GM18868 (cell line): ENCODE measurements around the gene RBM8A.
A peak's percentile ranks its signal among the peaks of the same experiment; 100 is the strongest.

Source experiments
- ATAC-seq: cut with Tn5 transposase; IDR thresholded peaks from one replicate; pipeline ENCODE4 v1.9.1; 2021; ENCODE audit warnings: mild to moderate bottlenecking, moderate library complexity; ENCODE audit not compliant: unreplicated experiment

The RBM8A gene

DNA sequence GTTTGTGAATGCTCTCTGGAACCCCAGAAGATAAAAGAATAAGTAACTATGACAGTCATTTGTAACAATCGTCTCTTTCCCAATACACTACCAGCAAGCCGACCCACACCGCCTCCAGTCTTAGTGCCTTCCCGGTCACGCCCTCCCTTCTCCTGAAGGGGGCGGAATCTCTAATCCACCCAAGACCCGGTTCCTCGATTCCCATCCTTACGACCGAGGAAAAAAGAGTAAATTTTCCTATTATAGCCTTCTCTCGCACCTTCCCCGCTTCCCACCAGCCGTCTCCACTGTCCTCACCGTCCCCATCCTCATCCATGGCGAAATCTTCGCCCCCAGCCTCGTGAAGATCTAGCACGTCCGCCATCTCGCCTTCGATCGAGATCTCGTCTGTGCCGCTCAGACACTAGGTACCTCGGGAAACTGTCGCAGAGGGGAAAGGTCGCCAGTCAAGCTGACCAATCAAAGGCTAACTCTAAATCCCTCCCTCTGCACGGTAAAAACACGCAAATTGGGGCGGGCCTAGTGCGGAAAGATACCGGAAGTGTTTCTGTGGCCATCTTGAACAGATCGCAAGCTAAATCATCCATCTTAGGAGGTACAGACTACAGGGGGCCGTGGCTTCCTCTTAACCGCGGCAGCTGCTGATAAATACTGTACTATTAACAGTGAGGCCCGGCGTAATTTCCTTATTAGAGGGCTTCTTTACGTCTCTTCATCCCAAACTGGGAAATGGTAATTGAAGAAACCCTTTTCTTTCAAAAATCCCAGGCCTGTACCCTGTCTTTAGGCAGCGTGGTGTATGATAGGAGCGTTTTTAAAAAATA is at the start of gene RBM8A:
Gene RBM8A, minus strand, starts transcription at position 422 of the 824 bp plus-strand sequence. Its CDS starts 58 bp downstream, at position 364.
- peak; percentile 97 for ATAC-seq

DNA sequence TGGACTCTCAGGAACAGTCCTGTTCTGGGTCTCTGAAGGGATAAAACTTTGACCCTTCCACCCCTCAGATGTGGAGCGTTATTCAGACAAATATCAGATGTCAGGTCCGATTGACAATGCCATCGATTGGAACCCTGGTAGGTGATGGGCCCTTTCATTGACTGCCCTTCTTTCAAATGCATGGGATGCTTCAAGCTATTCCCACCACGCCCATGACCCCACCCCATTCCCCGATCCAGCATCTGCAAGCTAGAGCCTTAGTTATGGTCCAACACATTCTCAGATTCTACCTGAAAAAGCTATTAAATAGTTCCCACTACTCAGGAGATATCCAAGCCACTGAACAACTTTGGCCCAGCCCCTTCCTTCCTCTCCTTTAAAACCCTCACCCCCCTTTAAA is 49.7 kb upstream of the RBM8A start:
- no peak for ATAC-seq

DNA sequence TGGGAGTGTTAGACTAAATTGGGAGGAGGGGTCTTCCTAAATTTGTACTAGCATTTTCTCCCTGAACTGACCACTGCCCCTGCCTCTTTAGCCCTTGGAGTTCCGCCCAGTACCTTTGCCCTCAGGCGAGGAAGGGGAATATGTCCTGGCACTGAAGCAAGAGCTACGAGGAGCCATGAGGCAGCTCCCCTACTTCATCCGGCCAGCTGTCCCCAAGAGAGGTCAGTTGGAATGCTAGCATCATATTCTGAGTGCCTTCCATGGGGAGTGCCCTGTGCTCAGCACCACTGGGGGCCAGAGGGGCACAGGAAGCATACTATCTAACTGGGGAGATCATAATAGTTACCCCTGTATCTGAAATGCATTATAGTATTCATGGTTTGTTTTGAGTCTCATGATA is 47.9 kb upstream of the RBM8A start:
- ATAC-seq: no peak

DNA sequence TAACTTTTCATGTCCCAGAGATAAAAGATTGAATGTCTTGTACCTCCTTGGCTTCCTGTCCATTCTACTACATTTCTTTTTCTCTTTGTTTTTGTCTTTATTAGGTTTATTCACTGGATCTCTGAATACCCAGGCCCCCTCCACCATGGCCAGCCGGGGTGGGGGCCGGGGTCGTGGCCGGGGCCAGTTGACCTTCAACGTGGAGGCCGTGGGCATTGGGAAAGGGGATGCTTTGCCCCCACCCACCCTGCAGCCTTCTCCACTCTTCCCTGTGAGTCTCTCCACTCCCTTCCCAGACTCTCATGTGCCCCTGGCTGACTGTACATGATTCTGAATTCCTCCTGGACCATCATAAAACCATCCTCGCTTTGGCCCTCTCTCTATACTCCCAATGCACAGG is 47.4 kb upstream of the RBM8A start:
- ATAC-seq: no peak

DNA sequence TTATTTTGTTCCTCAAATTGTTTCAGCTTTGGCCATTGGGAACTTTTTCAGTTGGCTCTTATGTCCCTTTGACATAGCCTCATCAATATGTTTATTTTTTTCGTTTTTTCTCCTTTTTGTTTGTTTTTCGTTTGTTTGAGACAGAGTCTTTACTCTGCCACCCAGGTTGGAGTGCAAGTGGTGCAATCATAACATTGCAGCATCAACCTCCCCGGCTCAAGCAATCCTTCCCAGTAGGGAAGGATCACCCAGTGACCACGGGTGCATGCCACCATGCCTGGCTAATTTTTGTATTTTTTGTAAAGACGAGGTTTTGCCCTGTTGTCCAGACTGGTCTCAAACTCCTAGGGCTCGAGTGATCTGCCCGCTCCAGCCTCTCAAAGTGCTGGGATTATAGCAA is 45.3 kb upstream of the RBM8A start:
- ATAC-seq: no peak

DNA sequence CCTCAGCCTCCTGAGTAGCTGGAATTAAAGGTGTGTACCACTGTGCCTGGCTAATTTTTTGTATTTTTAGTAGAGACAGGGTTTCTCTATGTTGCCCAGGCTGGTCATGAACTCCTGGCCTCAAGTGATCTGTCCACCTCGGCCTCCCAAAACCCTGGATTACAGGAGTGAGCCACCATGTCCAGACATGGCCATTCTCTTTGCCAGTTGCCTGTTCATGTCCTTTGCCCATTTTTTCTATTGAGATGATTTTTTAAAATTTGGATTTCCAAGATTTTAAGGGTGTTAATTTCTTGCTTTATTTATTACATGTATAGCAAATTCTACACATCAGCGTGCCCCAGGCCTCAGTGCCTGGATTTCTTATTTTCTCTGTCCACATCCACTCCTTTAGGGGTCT is 40.0 kb upstream of the RBM8A start:
- ATAC-seq: no peak

DNA sequence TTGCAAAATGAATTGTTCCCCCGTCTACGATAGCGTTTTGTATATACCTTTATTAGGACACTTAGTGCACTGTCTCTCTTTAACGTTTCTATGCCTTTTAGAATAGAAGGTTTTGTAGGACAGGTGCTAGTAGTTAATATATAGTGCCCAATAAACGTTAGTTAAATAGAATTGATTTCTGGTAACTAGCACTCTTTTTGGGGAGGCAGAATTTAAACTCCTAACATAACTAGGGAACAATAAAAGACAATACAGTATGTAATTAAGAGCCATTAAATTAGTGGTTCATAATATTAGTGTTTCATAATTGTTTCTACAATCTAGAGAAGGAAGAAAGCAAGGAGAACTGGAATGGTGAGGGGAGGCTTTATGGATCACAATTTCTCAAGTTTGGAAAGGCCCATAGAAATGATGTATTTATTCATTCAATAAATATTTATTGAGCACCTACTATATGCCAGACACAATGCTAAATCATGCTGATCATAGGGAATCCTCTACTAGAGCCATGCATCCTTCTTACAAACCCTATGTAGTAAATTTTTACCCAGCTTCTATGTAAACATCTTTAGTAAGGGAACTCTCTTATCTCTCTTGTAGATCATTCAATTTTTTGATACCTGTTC is 37.9 kb upstream of the RBM8A start:
- no peak for ATAC-seq

DNA sequence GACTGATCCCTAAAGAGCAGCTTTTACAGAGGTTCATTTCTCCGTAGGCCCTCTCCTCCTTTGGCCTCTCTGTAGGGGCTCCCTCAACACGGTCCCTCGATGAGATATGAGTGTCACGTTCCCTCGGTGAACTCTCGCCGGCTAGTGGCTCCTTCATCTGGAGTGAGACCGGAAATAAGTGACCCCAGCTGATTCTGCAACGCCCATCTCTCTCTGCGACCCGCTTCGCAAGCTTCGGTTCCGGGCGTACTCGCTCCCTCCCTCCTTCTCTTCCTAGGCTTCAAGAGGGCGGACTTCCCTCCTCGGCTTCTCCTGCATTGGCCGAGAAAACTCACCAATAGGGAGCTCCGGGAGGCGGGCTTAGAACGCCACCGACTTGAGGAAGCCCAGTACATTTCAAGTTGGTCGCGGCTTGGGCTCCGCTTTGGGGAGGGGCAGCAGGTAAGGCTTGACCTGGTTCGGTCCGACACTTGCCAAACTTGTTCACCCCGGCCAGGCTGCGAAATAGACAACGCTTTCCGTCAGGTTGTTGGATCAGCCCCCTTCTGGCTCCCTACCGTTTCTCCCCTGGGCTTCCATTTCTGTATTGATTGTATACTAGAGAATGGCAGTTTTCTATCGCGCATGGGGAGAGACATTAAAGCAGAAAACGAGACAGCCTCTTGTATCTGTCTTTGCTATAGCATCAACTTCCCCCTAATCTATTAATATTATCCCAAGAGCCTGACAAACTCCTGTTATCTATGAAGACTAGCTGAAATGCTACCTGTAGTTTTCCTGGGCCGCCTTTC is 37.2 kb upstream of the RBM8A start, which contains the start of the genes ANKRD34A and POLR3GL:
Gene ANKRD34A, minus strand, starts transcription at position 248 of the 791 bp plus-strand sequence. CDS start 2,816 bp downstream, outside the sequence.
Gene POLR3GL, plus strand, starts transcription at position 363 of the 791 bp plus-strand sequence. CDS start 10,176 bp downstream, outside the sequence.
- peak; percentile 90 for ATAC-seq

DNA sequence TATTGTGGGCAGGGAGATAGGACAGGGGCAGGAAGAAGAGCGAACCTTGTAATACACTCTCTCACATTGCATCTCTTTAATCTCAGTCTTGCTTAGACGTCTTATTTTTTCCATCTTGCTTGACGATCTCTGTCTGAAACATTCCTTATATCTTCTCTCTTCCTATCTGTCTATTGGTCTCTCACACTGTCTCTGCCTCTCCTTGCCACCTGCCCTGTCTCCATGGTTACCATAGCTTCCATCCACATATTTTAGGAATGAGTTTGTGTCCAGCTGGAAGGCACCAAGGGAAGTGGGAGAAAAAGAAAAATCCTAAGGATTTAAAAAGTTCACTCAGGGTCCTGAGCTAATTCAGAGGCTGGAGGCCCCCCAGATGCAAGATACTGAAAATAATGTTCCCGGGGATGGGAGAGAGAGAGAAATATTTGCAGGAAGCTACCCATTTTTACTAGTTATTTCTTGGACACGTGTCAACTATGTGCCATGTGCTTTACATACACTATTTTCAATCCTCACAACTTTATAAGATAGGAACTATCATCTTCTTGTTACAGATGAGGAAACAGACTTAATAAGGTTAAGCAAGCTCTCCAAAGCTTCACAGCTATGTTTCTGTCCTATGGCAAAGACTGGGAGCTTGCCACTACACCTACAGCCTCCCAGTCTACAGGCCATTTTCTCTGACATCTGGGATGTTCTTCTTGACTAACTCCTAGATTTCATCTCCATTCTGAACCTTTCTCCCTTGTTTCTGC is 36.2 kb upstream of the RBM8A start:
- ATAC-seq: no peak

DNA sequence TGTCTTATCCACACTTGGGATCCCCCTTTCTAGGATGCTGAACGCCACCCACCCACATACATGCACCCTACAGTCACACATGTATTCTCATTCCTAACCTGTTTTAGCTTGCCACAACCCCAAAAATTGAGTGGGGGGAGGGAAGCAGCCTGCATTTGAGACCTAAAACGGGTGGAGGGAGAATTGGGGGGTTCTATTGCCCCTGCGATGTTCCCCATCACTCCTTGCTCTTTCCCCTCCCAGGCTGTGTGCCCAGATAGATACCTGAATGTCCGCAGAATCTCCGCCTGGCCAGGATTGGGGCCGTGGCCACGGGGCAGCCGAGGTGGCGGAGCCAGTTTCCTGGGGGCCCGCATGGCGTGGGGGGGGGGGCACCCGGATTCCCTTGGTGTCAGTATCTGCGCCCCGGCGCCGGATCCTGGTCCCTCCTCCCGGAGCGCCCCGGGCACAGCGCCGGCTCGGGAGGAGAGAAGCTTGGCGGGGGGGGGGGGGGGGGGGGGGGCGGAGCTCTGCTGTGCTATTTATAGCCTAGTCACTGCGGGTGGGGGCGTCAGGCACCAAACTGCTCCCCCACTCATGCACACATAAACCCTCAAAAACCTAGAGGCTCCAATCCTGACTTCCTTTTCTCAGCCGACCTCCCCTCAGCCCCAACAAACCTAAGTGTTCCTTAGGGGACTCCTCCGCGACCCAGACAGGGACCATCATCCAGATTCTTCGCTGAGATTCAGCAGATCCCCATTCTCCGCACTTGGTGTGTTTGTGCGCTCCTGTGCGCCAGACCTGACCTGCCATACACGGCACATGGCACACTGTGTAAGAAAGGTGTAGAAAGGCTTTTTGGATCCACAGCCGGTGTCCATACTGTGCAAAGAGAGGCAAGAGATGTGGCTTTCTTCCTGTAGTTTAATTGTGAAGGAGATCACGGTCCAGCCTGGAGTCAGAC is 35.1 kb upstream of the RBM8A start:
- no peak for ATAC-seq

DNA sequence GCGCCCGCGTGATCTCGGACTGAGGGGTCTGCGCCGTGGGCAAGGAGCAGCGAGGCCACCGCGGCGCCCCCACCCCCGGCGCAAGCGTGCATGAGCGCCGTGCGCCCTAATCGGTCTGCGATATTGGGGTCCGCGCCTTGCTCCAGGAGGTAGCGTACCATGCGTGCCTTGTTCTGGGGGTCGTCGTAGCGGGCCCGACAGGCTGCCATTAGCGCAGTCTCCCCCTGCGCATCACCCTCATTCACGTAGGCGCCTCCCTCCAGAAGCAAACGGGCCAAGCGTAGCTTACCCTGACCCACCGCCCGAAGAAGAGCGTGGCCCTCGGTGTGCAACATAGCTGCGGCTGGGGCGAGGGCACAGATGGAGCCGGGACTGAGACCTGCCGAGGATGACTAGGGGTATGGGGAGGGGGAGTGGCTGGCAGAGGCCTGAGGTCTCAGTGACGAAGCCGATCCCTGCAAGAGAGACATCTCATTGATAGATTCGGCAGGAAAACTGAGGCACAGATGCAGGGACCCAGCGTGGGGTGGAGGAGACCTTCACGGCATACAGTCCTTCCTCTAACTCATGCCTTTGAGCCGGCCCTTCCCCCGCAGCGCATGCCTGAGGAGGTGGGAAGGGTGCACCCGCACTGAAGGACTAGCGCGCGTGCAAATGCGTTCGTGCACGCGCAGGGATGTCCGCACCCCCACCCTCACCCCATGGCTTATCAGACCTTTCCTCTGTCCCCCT is 34.3 kb upstream of the RBM8A start:
- no peak for ATAC-seq

DNA sequence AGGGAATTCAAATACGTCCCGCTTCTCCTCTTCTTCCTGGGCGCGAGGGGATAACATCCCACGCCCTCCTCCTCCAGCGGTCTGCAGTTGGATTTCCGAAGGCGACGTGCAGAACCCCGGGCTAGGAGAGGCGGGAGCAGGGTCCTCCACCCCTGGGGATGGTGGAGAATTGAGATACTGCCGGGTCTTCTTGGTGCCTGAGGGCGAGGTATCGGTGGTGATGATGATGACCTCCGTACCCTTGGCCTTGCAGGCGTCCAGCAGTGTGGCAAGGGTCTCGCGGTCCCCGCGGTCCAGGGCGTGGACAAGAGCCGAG is 33.8 kb upstream of the RBM8A start:
- no peak for ATAC-seq

DNA sequence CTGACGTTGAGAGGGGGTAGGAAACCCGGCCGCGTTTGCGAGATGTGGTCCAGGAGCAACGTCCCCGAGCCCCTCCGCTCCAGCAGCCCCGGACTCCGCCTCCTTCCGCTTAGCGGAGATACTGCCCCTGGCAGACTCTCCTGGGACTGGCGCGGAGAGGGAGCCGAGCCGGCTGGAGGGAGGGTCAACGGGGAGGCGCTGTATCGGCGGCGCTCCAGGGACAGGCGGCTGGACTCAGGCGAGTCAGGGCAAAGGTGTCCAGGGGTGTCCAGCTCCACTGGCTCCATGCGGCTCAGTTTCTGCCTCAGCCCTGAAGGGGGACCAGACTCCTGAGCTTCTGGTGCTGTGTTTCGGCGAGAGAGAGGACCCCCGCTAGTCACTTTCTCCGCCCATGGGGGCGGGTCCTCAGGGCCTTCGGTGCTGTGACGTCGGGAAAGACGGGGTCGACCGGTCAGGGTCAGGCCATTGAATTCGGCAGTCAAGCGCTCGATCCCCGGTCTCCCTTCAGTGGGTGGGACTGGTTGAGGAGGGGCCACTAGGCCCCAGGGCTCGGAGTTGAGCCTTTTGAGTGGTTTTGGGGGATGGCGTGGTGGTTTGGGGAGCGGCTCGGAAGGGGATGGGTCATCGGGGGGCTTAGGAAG is 33.3 kb upstream of the RBM8A start:
- no peak for ATAC-seq

DNA sequence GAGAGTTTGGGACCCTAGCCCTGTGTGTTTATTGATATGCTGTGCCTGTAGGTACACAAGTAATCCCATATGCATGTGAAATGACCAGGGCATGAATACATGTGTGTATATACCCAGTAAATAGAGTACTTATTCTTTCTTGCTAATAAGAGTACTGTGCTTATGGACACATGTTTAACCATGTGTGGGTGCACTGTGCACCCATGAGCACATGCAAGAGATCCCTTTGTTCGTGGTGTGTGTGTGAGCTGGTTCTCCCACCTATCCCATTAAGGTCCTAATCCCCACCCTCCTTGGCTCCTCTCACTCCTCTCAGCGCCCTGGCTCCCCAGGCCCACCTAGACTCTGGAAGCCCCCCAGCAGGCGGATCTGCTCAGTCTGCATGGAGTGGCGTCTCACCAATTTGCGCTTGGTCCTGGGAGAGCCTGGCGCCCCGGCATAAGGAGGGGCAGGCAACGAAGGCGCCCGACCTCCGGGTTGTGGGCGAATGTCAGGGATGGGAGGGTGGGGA is 32.7 kb upstream of the RBM8A start:
- ATAC-seq: no peak

DNA sequence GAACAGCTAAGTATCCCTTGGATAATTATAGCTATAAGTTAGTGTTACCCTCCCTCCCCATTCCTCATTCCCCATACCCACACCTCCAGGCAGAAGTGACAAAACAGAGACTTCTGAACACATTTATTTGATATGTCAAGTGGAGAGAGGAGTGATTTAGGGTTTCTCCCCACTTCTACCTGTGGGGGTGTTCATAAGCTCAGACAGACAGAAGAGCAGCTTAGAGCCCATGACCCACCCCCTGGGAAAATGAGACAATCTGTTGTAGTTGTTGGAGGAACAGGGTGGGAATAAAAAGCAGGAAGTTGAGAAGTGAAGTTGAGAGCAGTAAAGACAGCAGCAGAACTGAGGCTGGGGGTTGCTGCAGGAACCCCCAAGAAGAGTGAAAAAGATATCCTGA is 32.0 kb upstream of the RBM8A start:
- no peak for ATAC-seq

DNA sequence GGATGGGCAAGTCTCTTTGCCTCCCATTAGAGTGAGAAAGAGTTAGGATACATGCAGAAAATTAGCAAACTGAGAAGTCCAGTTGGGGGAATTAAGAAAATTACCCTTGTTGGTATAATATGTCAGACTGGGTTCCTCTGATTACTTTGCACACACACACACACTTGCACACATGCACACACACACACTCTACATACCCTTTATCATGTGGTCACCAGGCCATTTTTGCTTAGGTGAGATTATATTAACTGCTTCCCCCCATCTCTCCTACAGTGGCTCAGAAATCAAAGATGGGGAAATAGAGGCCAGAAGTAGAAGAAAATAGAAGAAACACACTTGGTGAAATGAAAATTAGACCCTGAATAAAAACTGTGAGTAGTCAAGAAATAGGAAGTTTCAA is 31.4 kb upstream of the RBM8A start:
- ATAC-seq: no peak

DNA sequence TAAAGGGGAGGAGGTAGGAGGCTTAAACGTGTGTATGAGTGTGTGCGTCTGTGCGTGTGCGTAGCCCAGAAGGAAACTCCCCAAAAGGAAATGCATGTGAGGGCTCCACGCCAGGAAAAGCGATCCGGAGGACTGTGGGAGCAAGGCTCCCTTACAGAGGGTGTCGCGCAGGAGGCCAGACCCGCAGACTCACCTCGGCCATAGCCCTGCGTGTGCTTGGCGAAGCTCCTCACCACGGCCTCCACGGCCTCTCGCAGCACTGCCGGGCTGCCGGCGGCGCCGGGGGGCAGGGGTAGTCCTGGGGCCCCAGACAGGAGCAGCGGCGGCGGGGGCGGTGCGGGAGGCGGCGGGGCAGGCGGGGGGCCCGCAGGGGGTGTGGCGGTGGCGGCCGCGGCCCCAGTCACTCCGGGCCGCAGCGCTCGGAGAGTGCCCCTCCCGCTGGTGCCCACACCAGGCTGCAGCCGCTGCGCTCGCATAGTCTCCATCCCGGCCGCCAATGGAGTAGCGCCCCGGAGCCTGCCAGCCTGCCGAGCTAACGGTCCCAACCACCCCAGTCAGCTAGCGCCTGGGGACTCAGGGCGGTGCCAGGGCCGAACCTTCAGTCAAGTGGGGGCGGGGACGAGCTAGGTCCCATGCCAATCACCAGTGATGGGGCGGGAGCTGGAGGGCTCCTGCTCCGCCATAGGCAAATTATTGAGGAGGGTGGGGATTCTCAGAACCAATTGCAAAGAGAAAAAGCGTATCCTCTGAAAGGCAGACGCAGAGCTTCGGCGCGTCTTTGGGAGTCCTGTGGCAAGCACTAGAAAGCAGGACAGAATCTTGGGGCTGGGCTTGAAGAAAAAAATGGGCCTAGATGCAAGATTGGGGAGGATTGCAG is 30.4 kb upstream of the RBM8A start, which contains the start of gene LIX1L:
Gene LIX1L, minus strand, starts transcription at position 575 of the 877 bp plus-strand sequence. Its CDS starts 90 bp downstream, at position 485.
- ATAC-seq: peak; percentile 86
